Aorta (tissue), 5 donors: ENCODE measurements around the gene SBNO2. TPM values are rescaled to one million over a fixed set of nuclear protein-coding genes. Genes with fewer than 3 reads are reported as not detected.
A peak's percentile ranks its signal among the peaks of the same experiment; 100 is the strongest.

Source experiments
- ATAC-seq: fragments of 200-7000 bp; cut with Tn5 transposase; one replicate; pipeline ENCODE4 v1.9.1; 2022; ENCODE audit warnings: moderate library complexity; ENCODE audit not compliant: low FRiP score
- DNase-seq, 2 donors: peaks; one replicate each; pipeline ENCODE4 v3.0.0-alpha.2; 2020
- H3K27ac ChIP-seq, 2 donors: one replicate each; pipeline ENCODE4 v1.5.1; 2013; ENCODE audit warnings: low read length in 2 of 2, mild to moderate bottlenecking in 2 of 2, moderate library complexity in 2 of 2, control low read depth in 1 of 2, inconsistent platforms in 1 of 2, low read depth in 1 of 2
- H3K27me3 ChIP-seq, 2 donors: one replicate each; pipeline ENCODE4 v1.6.1; 2013; ENCODE audit warnings: control low read depth in 1 of 2, low read length in 1 of 2, mild to moderate bottlenecking in 1 of 2, moderate library complexity in 1 of 2; ENCODE audit not compliant: insufficient read depth in 2 of 2, control insufficient read depth in 1 of 2
- H3K36me3 ChIP-seq, 2 donors: one replicate each; pipeline ENCODE4 v1.6.1; 2013; ENCODE audit warnings: control low read depth in 1 of 2, low read length in 1 of 2, mild to moderate bottlenecking in 1 of 2; ENCODE audit not compliant: insufficient read depth in 2 of 2, control insufficient read depth in 1 of 2
- H3K4me1 ChIP-seq, 2 donors: one replicate each; pipeline ENCODE4 v1.6.1; 2013; ENCODE audit warnings: low read length in 2 of 2, control low read depth in 1 of 2, mild to moderate bottlenecking in 1 of 2, moderate library complexity in 1 of 2; ENCODE audit not compliant: insufficient read depth in 2 of 2, control insufficient read depth in 1 of 2
- H3K4me3 ChIP-seq, 2 donors: one replicate each; pipeline ENCODE4 v1.5.1; 2013; ENCODE audit warnings: low read length in 2 of 2, control low read depth in 1 of 2, mild to moderate bottlenecking in 1 of 2
- H3K9me3 ChIP-seq: one replicate; pipeline ENCODE4 v1.6.1; 2013; ENCODE audit warnings: mild to moderate bottlenecking, low read length; ENCODE audit not compliant: control insufficient read depth
- WGBS, 2 donors: extraction: QIAGEN DNeasy Blood & Tissue Kit; methylation state at CpG; one replicate each; pipeline ENCODE4 v1.1.7; 2013; 5-methylcytosine and 5-hydroxymethylcytosine counted together
- intact Hi-C, 2 donors: fragments of 100-400 bp; cut with DNase I; formaldehyde crosslinking; loops; one replicate each; pipeline versions ENCODE4 v1.14.2 to v1.15.0; 2022
- polyA plus RNA-seq, 2 donors: library from polyadenylated mRNA; stranded (reverse); fragments of 200-250 nt; gene quantifications; one replicate each; pipeline ENCODE4 v1.2.3, GENCODE V29; 2013
- total RNA-seq, 2 donors: library from RNA; stranded (reverse); fragmentation: NEBNext Ultra II Directional; extraction: Animal tissue kit (Norgen Biotek cat#: 25700); gene quantifications; one replicate each; pipeline ENCODE4 v1.2.1, GENCODE V29; 2021
- donor health status: healthy with polysubstance abuse.
- donor health status: Bipolar disorder and iron deficiency.
- donor health status: DM: no; HTN: no; CAD: no.
- donor health status: DM: no; HTN: no; CAD: no.
- donor health status: DM: yes; HTN: yes; CAD: no.

The SBNO2 gene
- total and polyA plus RNA-seq, 4 donors = 11.0 to 165 (median 75.2) TPM

GRCh38 chr19:1144741-1145140 is 29.3 kb downstream of the SBNO2 start:
- 97 to 100% methylated on average over 1 of the region's 1 CpG for WGBS, 2 donors
- no peaks in the 10 kb centered on the region for H3K36me3 ChIP-seq
- no peaks in the 10 kb centered on the region for H3K9me3 ChIP-seq
- H3K27ac ChIP-seq = no peak overlapping the region
- H3K4me1 ChIP-seq = no peaks in the 10 kb centered on the region
- intact Hi-C loops = no loop called here
- no peak overlapping the region for H3K4me3 ChIP-seq
- no peaks in the 10 kb centered on the region for H3K27me3 ChIP-seq
- ATAC-seq (no peak), DNase-seq (no peak)

DNA sequence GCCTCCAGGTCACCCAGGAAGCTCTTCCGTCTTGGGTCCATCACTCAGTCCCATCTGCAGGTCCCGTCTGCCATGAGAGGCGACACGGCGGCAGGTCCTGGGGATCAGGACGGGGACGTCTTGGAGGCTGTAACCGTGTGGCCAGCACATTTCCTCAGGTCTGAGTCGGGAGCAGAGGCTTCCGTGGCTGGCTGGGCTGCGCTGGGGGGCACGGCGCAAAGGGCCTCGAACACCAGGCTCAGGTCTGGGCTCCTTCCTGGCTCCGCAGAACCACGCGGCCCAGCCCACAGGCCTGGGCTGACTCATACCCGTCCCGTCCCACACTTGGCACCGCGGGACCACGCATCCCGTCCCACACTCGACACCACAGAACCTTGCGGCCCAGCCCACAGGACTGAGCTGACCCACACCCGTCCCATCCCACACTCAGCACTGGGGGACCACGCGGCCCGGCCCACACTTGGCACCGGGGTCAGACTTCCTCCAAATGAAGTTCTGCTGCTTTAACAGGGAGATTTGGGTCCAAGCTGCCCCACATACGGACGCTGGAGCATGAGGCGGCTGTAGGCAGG is 30.2 kb downstream of the SBNO2 start:
- intact Hi-C loops = no loop called here
- no peaks in the 10 kb centered on the region for H3K9me3 ChIP-seq
- no peaks in the 10 kb centered on the region for H3K4me1 ChIP-seq
- no peak for ATAC-seq
- no peaks in the 10 kb centered on the region for H3K27me3 ChIP-seq
- H3K27ac ChIP-seq = no peak overlapping the region
- no peak for DNase-seq
- no peaks in the 10 kb centered on the region for H3K36me3 ChIP-seq
- H3K4me3 ChIP-seq = no peak overlapping the region
- WGBS, 2 donors = 95 to 96% methylated on average over 33 of the region's 33 CpGs

DNA sequence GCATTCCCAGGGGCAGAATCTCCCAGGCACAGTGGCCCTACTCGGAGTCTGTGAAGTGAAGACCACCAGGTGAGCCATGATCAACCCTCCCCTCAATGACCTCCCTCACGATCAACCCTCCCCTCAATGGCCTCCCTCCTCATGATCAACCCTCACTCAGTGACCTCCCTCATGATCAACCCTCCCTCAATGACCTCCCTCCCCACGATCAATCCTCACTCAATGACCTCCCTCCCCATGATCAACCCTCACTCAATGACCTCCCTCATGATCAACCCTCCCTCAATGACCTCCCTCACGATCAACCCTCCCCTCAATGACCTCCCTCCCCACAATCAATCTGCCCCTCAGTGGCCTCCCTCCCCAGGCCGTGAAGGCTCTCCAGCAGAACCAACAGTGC is 32.1 kb downstream of the SBNO2 start:
- intact Hi-C loops = no loop called here
- WGBS, 2 donors = 88 to 89% methylated on average over 5 of the region's 5 CpGs
- ATAC-seq (peak; percentile 69), DNase-seq (no peak)
- no peaks in the 10 kb centered on the region for H3K27me3 ChIP-seq
- no peak overlapping the region for H3K4me3 ChIP-seq
- H3K36me3 ChIP-seq = no peaks in the 10 kb centered on the region
- H3K27ac ChIP-seq = no peak overlapping the region
- no peaks in the 10 kb centered on the region for H3K9me3 ChIP-seq
- H3K4me1 ChIP-seq = no peaks in the 10 kb centered on the region

- H3K4me1 ChIP-seq = no peaks in the 10 kb centered on the region
- intact Hi-C loops = no loop called here
- WGBS, 2 donors = 96% methylated on average over 35 to 39 of the region's 39 CpGs
- H3K4me3 ChIP-seq = no peak overlapping the region
- no peak overlapping the region for H3K27ac ChIP-seq
- H3K36me3 ChIP-seq = no peaks in the 10 kb centered on the region
- H3K27me3 ChIP-seq = no peaks in the 10 kb centered on the region
- no peaks in the 10 kb centered on the region for H3K9me3 ChIP-seq
- no peak for DNase-seq
- no peak for ATAC-seq
Observed at GRCh38 chr19:1140272-1141027, 33.6 kb downstream of the SBNO2 start.

DNA sequence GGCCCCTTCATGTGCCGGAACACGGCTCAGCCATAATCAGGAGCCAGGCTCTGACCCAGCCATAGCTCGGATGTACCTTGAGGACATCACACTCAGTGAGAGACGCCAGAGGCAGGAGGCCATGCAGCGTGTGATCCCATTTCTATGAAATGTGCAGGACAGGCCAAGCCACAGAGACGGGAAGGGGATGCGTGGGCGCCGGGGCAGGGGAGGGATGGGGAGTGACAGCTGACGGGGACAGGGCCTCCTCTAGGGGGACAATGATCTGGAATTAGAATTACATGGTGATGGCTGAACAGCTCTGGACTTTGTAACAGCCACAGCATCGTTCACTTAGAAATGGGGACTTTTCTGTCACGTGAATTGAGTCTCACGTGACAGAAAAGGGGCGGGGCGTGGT is 34.9 kb downstream of the SBNO2 start:
- Histone ChIP-seq H3K36me3 (no peaks in the 10 kb centered on the region), H3K27me3 (no peaks in the 10 kb centered on the region), H3K4me1 (no peaks in the 10 kb centered on the region), H3K9me3 (no peaks in the 10 kb centered on the region), H3K4me3 (no peak overlapping the region), H3K27ac (no peak overlapping the region)
- ATAC-seq (no peak), DNase-seq (no peak)
- intact Hi-C loops = no loop called here
- WGBS, 2 donors = 88 to 89% methylated on average over 15 of the region's 15 CpGs

GRCh38 chr19:1138121-1138520 is 35.9 kb downstream of the SBNO2 start:
- H3K27ac ChIP-seq = no peak overlapping the region
- H3K9me3 ChIP-seq = no peaks in the 10 kb centered on the region
- WGBS, 2 donors = 84 to 86% methylated on average over 6 to 10 of the region's 11 CpGs
- no peaks in the 10 kb centered on the region for H3K36me3 ChIP-seq
- H3K4me1 ChIP-seq = no peaks in the 10 kb centered on the region
- no peak overlapping the region for H3K4me3 ChIP-seq
- no peaks in the 10 kb centered on the region for H3K27me3 ChIP-seq
- no peak for DNase-seq
- ATAC-seq = no peak
- intact Hi-C loops = no loop called here

DNA sequence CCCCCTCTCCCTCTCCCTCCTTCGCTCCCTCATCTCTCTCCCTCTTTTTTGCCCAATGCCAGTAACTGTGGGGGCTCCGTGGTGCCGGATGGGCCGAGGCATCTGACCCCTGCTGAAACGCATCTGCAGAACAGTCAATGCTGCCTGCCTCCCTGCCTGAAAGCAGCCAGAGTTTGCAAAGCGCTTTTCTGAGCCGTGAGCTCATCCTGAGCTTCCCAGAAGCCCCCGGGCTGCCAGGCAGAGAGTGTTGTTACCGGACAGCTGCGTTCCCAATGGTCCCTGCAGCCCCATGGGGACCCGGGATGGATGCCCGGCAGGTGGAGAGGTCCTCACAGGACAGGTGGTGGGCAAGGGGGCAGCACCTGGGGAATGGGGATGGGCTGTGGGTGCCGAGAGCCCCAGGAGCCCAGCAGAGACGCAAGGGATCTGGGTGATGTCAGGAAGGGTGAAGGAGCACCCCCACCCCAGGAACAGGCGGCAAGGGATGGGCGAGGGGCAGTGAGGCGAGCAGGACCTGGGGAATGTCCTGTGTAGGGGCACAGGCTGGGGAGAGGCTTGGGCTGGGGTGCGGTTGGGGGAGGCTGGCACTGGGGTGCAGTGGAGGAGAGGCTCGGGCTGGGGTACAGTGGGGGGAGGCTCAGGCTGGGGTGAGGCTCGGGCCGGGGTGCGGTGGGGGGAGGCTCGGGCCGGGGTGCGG is 37.3 kb downstream of the SBNO2 start:
- Histone ChIP-seq H3K9me3 (no peaks in the 10 kb centered on the region), H3K4me3 (no peak overlapping the region), H3K36me3 (no peaks in the 10 kb centered on the region), H3K27ac (no peak overlapping the region), H3K27me3 (no peaks in the 10 kb centered on the region), H3K4me1 (no peaks in the 10 kb centered on the region)
- intact Hi-C loops = no loop called here
- ATAC-seq (no peak), DNase-seq (no peak)
- 85% methylated on average over 18 to 25 of the region's 25 CpGs for WGBS, 2 donors

GRCh38 chr19:1136201-1136600 is 37.9 kb downstream of the SBNO2 start:
- no peak overlapping the region for H3K4me3 ChIP-seq
- no peaks in the 10 kb centered on the region for H3K36me3 ChIP-seq
- 77 to 83% methylated on average over 12 of the region's 12 CpGs for WGBS, 2 donors
- intact Hi-C loops = no loop called here
- H3K4me1 ChIP-seq = no peaks in the 10 kb centered on the region
- H3K27me3 ChIP-seq = no peaks in the 10 kb centered on the region
- no peak overlapping the region for H3K27ac ChIP-seq
- H3K9me3 ChIP-seq = no peaks in the 10 kb centered on the region
- ATAC-seq (no peak), DNase-seq (no peak)

DNA sequence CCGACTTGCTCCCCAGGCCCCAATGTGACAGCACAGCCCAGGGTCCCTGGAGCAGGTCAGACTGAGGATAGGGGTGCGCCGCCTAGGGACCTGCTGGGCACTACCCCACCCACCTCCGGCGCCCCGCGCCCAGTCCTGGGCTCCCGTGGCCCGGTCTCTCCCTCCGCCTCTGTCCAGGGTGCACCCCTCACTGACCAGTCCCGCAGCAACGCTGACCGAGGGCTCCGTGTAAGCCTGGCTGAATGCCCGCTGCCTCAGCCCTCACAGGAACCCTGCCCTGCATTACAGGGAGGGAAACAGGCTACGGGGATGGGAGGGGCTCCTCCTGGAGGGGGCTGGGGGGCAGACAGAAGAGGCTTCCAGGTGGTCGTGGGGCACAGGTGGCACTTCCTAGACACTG is 38.6 kb downstream of the SBNO2 start:
- Histone ChIP-seq H3K27me3 (no peaks in the 10 kb centered on the region), H3K9me3 (no peaks in the 10 kb centered on the region), H3K27ac (no peak overlapping the region), H3K36me3 (no peaks in the 10 kb centered on the region), H3K4me1 (no peaks in the 10 kb centered on the region), H3K4me3 (no peak overlapping the region)
- DNase-seq (no peak), ATAC-seq (no peak)
- intact Hi-C loops = no loop called here
- WGBS, 2 donors = 87 to 88% methylated on average over 17 of the region's 17 CpGs
